ENCODE data around the gene OR8D4.
"Not testable (repeated sequence)": the region's sequence is repeated elsewhere in the genome, so short reads cannot be mapped to it uniquely, and the experiment has no call there.

The OR8D4 gene

GRCh38 chr11:123901867-123902266, at the start of gene OR8D4:
Gene OR8D4 (plus strand): TSS chr11:123902167. CDS start chr11:123906432, 4,265 bp downstream.
- DNase-seq: no peak

- DNase-seq: no peak
These were observed 49.6 kb upstream of the OR8D4 start for GRCh38 chr11:123852321-123852720.

GRCh38 chr11:123853038-123853437, 48.9 kb upstream of the OR8D4 start:
- no peak for DNase-seq

GRCh38 chr11:123856444-123856843, 45.5 kb upstream of the OR8D4 start:
- no peak for DNase-seq

GRCh38 chr11:123859731-123860130, 42.2 kb upstream of the OR8D4 start:
- no peak for DNase-seq

- DNase-seq: not testable (repeated sequence)
These were observed 36.7 kb upstream of the OR8D4 start for GRCh38 chr11:123865293-123865692.

- DNase-seq: not testable (repeated sequence)
These were observed 34.2 kb upstream of the OR8D4 start for GRCh38 chr11:123867795-123868194.

- DNase-seq: no peak
These were observed 21.1 kb upstream of the OR8D4 start for GRCh38 chr11:123880912-123881311.

GRCh38 chr11:123885570-123885969, 16.4 kb upstream of the OR8D4 start, which contains the start of gene TMEM225:
Gene TMEM225 (minus strand): TSS chr11:123885670. CDS start chr11:123885425, 245 bp downstream.
- no peak for DNase-seq

- no peak for DNase-seq
These were observed 9.9 kb upstream of the OR8D4 start for GRCh38 chr11:123892031-123892430.

GRCh38 chr11:123899792-123900191, 2.2 kb upstream of the OR8D4 start:
- DNase-seq: no peak

GRCh38 chr11:123903932-123904331, 2.0 kb downstream of the OR8D4 start:
- DNase-seq: no peak

GRCh38 chr11:123904932-123905331, 3.0 kb downstream of the OR8D4 start:
- DNase-seq: no peak

GRCh38 chr11:123905826-123906225, 3.9 kb downstream of the OR8D4 start:
- no peak for DNase-seq

- no peak for DNase-seq
These were observed 19.0 kb downstream of the OR8D4 start for GRCh38 chr11:123920943-123921342.

- no peak for DNase-seq
These were observed 22.1 kb downstream of the OR8D4 start for GRCh38 chr11:123924027-123924426.

- DNase-seq: no peak
These were observed 37.4 kb downstream of the OR8D4 start, which contains the start of gene OR4D5 for GRCh38 chr11:123939317-123939716. Gene OR4D5 (plus strand): TSS chr11:123939617. CDS start chr11:123939617, 0 bp downstream.

- no peak for DNase-seq
These were observed 40.4 kb downstream of the OR8D4 start for GRCh38 chr11:123942413-123942812.

- DNase-seq: no peak
These were observed 41.8 kb downstream of the OR8D4 start, which contains the start of gene OR6T1 for GRCh38 chr11:123943738-123944137. Gene OR6T1 (minus strand): TSS chr11:123943838. CDS start chr11:123943838, 0 bp downstream.

GRCh38 chr11:123945132-123945531, 43.2 kb downstream of the OR8D4 start:
- DNase-seq: no peak

- DNase-seq: no peak
These were observed 54.8 kb downstream of the OR8D4 start for GRCh38 chr11:123956752-123957151.

Data from NCI-H748 treated with DMSO at 0.1 percent for 48 hours (cell line).